Activated B cell treated with CpG ODN at 0.5 μM for 24 hours (primary cell): ENCODE measurements around the gene CCSER2. TPM values are rescaled to one million over a fixed set of nuclear protein-coding genes. Genes with fewer than 3 reads are reported as not detected.

Experiments
- ATAC-seq: fragments of 200-7000 bp; cut with Tn5 transposase; one replicate; pipeline ENCODE4 v1.10.0; 2021; ENCODE audit warnings: low read depth, mild to moderate bottlenecking, moderate library complexity
- CTCF ChIA-PET: fragments of 350-600 bp; sonication (Branson Sonifier 250); formaldehyde crosslinking; loops from one replicate; lab custom pipeline; 2021; ENCODE audit warnings: antibody characterized with exemption; lab: Charles Lee
- POLR2A ChIA-PET: fragments of 350-600 bp; sonication (Branson Sonifier 250); formaldehyde crosslinking; loops from one replicate; lab custom pipeline; 2021; ENCODE audit warnings: antibody characterized with exemption; lab: Charles Lee
- DNase-seq: peaks from one replicate; pipeline ENCODE4 v3.0.0; 2022
- H3K27ac Mint-ChIP-seq: one replicate; pipeline ENCODE4 v1.8.0; 2020; ENCODE audit warnings: mixed read lengths
- H3K27me3 Mint-ChIP-seq: one replicate; pipeline ENCODE4 v1.8.0; 2021; ENCODE audit warnings: mixed read lengths
- H3K36me3 Mint-ChIP-seq: one replicate; pipeline ENCODE4 v1.8.0; 2021; ENCODE audit warnings: low read depth, mixed read lengths
- H3K4me1 Mint-ChIP-seq: one replicate; pipeline ENCODE4 v1.8.0; 2021; ENCODE audit warnings: mixed read lengths
- H3K4me3 Mint-ChIP-seq: one replicate; pipeline ENCODE4 v1.8.0; 2020; ENCODE audit warnings: mild to moderate bottlenecking, mixed read lengths
- H3K9me3 Mint-ChIP-seq: one replicate; pipeline ENCODE4 v1.8.0; 2020; ENCODE audit warnings: mixed read lengths
- intact Hi-C: fragments of 100-400 bp; cut with micrococcal nuclease; formaldehyde crosslinking; loops from one replicate; pipeline ENCODE4 v1.15.1; 2024
- total RNA-seq: library from RNA; stranded (reverse); gene quantifications from 2 replicates; pipeline ENCODE4 v1.2.3, GENCODE V29; 2022
- TF ChIP-seq, protein P1 (sequence below): fragments of 200-600 bp; IDR thresholded peaks from one replicate; pipeline ENCODE4 v1.8.0; 2022; ENCODE audit warnings: antibody characterized with exemption, mild to moderate bottlenecking

The CCSER2 gene
- total RNA-seq, 1 donor from 2014 or later, result 57.1 TPM

- ChIA-PET CTCF (interaction anchor here (1.0 to 1.2 kb wide), 2 partner anchors 8 to 11 kb away, joined by 3 to 4 read pairs; no protein-coding TSS in a partner anchor), POLR2A (no interaction called here)
- no peak overlapping the region for H3K27ac Mint-ChIP-seq
- ATAC-seq (no peak), DNase-seq (no peak)
- TF ChIP-seq, protein P1, sequence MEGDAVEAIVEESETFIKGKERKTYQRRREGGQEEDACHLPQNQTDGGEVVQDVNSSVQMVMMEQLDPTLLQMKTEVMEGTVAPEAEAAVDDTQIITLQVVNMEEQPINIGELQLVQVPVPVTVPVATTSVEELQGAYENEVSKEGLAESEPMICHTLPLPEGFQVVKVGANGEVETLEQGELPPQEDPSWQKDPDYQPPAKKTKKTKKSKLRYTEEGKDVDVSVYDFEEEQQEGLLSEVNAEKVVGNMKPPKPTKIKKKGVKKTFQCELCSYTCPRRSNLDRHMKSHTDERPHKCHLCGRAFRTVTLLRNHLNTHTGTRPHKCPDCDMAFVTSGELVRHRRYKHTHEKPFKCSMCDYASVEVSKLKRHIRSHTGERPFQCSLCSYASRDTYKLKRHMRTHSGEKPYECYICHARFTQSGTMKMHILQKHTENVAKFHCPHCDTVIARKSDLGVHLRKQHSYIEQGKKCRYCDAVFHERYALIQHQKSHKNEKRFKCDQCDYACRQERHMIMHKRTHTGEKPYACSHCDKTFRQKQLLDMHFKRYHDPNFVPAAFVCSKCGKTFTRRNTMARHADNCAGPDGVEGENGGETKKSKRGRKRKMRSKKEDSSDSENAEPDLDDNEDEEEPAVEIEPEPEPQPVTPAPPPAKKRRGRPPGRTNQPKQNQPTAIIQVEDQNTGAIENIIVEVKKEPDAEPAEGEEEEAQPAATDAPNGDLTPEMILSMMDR, result no peak
- no peaks in the 10 kb centered on the region for H3K36me3 Mint-ChIP-seq
- intact Hi-C loops, result no loop called here
- H3K27me3 Mint-ChIP-seq, result peaks cover 18% of the 10 kb centered on the region
- H3K4me1 Mint-ChIP-seq, result no peaks in the 10 kb centered on the region
- no peaks in the 10 kb centered on the region for H3K9me3 Mint-ChIP-seq
- no peak overlapping the region for H3K4me3 Mint-ChIP-seq
Measured at GRCh38 chr10:84548869-84549268, 220.5 kb downstream of the CCSER2 start.

DNA sequence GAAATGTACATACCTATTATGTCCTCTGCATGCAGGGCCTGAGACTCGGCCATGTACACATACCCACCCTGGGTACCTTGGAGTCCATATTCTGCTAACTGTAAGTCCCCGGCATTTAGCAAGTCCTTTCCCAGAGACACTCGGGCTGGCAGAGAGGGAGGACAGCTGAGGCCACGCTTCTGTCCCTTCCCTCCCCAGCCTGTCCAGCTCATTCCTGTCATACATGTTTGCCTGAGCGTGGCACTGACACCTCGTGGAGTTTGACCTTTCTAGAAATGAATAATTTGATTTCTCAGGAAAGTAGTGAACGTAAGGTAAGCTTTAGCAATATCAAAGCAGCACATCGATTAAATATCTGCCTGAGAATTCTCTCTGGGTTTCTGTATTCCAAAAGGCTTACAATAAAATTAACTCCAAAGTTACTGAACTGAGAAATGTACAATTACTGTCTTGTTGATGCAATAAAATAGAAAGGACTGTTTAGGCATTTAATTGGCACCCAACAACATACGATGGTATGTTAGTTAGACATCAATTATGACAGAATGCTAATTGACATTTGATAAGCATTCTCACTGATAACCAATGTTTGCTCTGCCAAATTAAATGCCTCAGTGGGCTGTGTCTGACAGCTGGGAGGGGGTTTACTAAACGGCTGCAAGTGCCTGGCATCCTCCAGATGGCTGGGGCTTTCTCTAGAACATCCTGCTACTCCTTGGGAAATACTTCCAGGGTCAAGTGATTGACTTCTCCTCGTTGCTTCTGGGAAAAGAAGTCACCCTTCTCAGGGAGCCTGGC is 221.2 kb downstream of the CCSER2 start:
- H3K9me3 Mint-ChIP-seq, result no peaks in the 10 kb centered on the region
- H3K27ac Mint-ChIP-seq, result no peak overlapping the region
- H3K27me3 Mint-ChIP-seq, result peaks cover 18% of the 10 kb centered on the region
- ATAC-seq (no peak), DNase-seq (no peak)
- H3K4me1 Mint-ChIP-seq, result no peaks in the 10 kb centered on the region
- intact Hi-C loops, result no loop called here
- H3K4me3 Mint-ChIP-seq, result no peak overlapping the region
- CTCF ChIA-PET, result interaction anchor here (1.2 kb wide), 2 partner anchors 9 to 284 kb away, joined by 3 to 4 read pairs; no protein-coding TSS in a partner anchor
- no peaks in the 10 kb centered on the region for H3K36me3 Mint-ChIP-seq
- POLR2A ChIA-PET, result no interaction called here
- TF ChIP-seq, protein P1, result no peak

DNA sequence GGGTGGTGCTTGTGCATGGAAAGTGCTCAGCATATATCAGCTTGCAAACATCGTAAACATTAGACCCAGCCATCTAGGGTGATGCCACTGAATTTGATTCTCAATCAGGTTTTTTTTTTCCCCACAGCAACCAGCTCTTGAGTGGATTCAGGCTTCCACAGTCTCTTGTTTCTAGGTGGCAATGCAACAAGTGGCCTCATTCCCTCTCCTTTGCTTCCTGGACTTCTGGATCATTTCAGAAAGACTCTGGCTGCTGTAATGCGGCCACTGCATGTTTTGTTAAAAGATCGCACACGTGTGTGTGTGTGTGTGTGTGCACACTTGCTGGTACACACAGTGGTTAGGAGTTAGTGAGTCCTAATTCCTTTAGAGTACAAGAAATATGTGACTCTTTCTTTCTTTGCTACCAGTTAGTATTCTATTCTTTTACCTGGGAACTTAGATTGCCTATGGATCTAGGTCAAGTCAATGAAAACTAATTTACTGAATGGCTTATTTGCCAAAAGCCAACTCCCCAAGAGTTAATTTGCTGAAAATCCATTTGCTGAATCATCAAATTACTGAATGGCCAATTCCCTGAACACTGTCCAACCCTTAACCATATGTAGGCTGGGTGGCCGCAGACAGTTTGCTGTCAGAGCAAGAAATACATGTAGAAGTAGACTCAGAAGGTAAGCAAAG is 222.5 kb downstream of the CCSER2 start:
- no peaks in the 10 kb centered on the region for H3K4me1 Mint-ChIP-seq
- no peak overlapping the region for H3K4me3 Mint-ChIP-seq
- ChIA-PET CTCF (interaction anchor here (1.2 kb wide), 1 partner anchor 286 kb away, joined by 3 read pairs; no protein-coding TSS in a partner anchor), POLR2A (no interaction called here)
- H3K27ac Mint-ChIP-seq, result no peak overlapping the region
- ATAC-seq (no peak), DNase-seq (no peak)
- H3K36me3 Mint-ChIP-seq, result no peaks in the 10 kb centered on the region
- intact Hi-C loops, result no loop called here
- no peaks in the 10 kb centered on the region for H3K9me3 Mint-ChIP-seq
- TF ChIP-seq, protein P1, result no peak
- H3K27me3 Mint-ChIP-seq, result peaks cover 18% of the 10 kb centered on the region

GRCh38 chr10:84551437-84552120 is 223.2 kb downstream of the CCSER2 start:
- DNase-seq (no peak), ATAC-seq (no peak)
- Mint-ChIP-seq H3K27me3 (peaks cover 17% of the 10 kb centered on the region), H3K36me3 (no peaks in the 10 kb centered on the region), H3K9me3 (no peaks in the 10 kb centered on the region), H3K4me3 (no peak overlapping the region), H3K27ac (no peak overlapping the region), H3K4me1 (no peaks in the 10 kb centered on the region)
- TF ChIP-seq, protein P1, result no peak
- ChIA-PET CTCF (interaction anchor here (1.7 kb wide), 1 partner anchor 11 kb away, joined by 3 read pairs; no protein-coding TSS in a partner anchor), POLR2A (no interaction called here)
- intact Hi-C loops, result no loop called here
